ENCODE results near the gene L3MBTL4. TPM values are rescaled to one million over a fixed set of nuclear protein-coding genes. Genes with fewer than 3 reads are reported as not detected.

The L3MBTL4 gene
- total RNA-seq, 1 donor from 2014 or later = 8.0 TPM

GRCh38 chr18:5948237-5948636 lies 466.5 kb downstream of the L3MBTL4 start:
- no peak for DNase-seq

GRCh38 chr18:5944448-5944847 lies 470.3 kb downstream of the L3MBTL4 start:
- no peak for DNase-seq

GRCh38 chr18:5943514-5943913 lies 471.2 kb downstream of the L3MBTL4 start:
- DNase-seq = no peak

GRCh38 chr18:5942591-5942990 lies 472.1 kb downstream of the L3MBTL4 start:
- DNase-seq = no peak

- no peak for DNase-seq
These were observed 472.8 kb downstream of the L3MBTL4 start for GRCh38 chr18:5941890-5942289.

- no peak for DNase-seq
These were observed 474.7 kb downstream of the L3MBTL4 start for GRCh38 chr18:5939801-5940667.

- no peak for DNase-seq
These were observed 476.9 kb downstream of the L3MBTL4 start for GRCh38 chr18:5937795-5938194.

GRCh38 chr18:5937121-5937520 lies 477.6 kb downstream of the L3MBTL4 start:
- no peak for DNase-seq

- no peak for DNase-seq
These were observed 483.9 kb downstream of the L3MBTL4 start for GRCh38 chr18:5930789-5931188.

- DNase-seq = no peak
These were observed 496.4 kb downstream of the L3MBTL4 start for GRCh38 chr18:5918205-5918858.

- DNase-seq = no peak
These were observed 499.8 kb downstream of the L3MBTL4 start for GRCh38 chr18:5914951-5915350.

- DNase-seq = no peak
These were observed 500.7 kb downstream of the L3MBTL4 start for GRCh38 chr18:5914016-5914415.

GRCh38 chr18:5912566-5912965 lies 502.1 kb downstream of the L3MBTL4 start:
- DNase-seq = no peak

- DNase-seq = no peak
These were observed 505.6 kb downstream of the L3MBTL4 start for GRCh38 chr18:5909125-5909524.

Data from dermis blood vessel endothelial cell (primary cell).